Hematopoietic multipotent progenitor cell treated with erythropoietin and hydrocortisone succinate and interleukin-3 and kit ligand, for 6 days (in vitro differentiated cells): ENCODE measurements around the gene LPCAT2.

ENCODE experiments used
- DNase-seq: peaks from one replicate; pipeline ENCODE4 v3.0.0-alpha.2; 2015

LPCAT2 gene, protein sequence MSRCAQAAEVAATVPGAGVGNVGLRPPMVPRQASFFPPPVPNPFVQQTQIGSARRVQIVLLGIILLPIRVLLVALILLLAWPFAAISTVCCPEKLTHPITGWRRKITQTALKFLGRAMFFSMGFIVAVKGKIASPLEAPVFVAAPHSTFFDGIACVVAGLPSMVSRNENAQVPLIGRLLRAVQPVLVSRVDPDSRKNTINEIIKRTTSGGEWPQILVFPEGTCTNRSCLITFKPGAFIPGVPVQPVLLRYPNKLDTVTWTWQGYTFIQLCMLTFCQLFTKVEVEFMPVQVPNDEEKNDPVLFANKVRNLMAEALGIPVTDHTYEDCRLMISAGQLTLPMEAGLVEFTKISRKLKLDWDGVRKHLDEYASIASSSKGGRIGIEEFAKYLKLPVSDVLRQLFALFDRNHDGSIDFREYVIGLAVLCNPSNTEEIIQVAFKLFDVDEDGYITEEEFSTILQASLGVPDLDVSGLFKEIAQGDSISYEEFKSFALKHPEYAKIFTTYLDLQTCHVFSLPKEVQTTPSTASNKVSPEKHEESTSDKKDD

DNA sequence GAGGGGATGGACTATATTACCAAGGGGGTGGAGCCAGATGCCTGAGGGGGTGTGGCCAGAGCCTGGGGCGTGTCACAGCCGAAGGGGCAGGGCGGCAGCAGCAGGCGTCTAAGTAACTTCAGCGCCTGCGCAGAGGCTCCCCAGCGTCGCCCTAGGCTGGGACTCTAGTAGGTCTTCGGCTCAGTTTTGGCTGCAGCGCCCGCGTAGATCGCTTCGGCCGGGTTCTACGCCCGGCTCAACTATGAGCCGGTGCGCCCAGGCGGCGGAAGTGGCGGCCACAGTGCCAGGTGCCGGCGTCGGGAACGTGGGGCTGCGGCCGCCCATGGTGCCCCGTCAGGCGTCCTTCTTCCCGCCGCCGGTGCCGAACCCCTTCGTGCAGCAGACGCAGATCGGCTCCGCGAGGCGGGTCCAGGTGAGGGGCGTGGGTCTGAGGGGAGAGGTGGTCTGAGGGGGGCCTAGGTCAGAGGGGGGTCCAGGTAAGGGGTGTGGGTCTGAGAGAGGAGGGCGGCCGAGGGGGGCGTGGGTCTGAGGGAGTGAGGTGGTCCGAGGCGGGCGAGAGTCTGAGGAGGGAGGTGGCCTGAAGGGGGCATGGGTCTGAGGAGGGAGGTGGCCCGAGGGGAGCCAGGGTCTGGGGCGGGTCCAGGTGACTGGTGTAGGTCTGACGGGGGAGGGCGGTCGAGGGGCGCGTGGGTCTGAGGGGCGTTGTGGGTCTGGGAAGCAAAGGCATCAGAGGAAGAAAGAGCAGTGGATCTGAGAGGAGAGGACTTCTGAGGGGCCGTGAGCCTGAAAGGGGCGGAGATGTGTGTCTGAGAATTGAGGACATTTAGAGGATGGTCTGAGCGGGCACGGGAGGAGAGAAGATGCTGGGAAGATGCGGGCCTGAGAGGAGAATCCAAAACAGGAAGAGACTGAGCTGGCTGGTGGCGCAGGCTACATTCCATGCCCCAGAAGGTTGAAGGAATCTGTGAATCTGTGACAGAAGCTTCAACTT, at the start of gene LPCAT2:
TSS of gene LPCAT2 (plus strand) at position 132 of the 991 bp plus-strand sequence. CDS start at position 242, 110 bp downstream.
- peak; percentile 95 for DNase-seq

DNA sequence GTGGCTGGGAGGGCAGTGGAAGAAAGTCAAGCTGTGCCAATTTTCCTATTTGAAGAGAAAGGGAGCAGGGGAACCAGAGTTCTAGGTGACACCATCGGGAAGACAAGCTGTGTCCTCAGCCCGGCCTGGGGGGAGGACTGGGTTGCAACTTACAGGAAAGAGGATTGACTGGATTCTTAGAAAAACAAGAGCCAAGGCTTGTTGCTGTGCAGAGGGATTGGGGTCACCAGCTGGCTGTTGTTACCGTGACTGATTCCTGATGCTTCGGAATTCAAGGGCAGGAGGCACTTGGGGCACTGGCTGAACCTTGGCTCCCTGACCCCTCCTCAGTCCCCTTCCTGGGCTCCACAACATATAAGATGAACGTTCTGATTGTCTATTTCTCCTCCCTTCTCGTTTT, 46.6 kb upstream of the LPCAT2 start:
- no peak for DNase-seq

DNA sequence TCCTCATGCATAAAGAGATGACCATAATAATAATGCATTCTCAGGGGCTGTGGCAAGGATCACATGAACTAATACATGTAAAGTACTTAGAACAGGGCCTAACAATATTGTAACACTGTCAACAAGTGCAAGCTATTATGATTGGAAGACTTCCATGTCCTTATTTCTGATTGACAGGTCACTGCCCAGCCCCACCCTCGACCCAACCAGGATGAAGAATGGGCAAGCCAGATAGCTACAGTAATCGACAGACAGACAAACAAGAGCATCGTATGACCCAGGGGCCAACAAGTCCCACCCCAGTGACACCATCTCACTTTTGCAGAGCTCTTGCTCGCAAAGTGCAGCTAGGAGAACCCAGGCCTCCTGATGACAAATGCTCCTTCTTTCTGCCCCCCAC, 44.5 kb upstream of the LPCAT2 start:
- peak; percentile 31 for DNase-seq

DNA sequence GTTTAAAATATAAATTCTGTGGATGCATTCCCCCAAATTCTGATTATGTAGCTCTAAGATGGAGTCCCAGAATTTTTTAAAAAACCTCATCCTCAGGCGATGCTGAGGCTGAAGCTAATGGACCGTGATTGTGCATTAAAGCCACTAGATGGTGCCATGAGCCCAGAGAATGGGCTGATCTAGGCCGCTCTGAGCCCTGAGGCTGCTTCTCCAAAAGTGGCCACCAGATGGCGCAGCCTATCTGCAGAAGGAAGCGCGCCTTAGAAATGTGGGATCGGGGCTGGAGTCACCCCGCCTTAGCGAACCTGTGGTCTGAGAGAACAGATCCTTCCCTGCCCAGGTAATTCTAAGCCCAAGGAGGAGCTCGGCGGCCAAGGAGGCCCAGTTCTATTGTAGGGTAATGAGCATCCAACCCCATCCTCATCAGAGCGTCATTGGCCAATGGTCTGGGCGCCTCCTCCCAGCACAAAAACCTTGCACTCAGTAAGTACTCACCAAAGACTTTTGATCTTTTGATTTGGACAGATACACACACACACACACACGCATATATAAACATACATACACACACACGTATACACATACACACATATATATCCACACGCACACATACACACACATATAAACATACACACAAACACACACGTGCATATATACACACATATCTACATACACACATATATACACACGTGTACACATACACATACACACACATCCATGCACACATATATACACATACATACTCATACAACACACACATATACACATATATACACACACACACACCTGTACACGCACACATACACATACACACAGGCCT, 43.6 kb upstream of the LPCAT2 start:
- peak; percentile 95 for DNase-seq

DNA sequence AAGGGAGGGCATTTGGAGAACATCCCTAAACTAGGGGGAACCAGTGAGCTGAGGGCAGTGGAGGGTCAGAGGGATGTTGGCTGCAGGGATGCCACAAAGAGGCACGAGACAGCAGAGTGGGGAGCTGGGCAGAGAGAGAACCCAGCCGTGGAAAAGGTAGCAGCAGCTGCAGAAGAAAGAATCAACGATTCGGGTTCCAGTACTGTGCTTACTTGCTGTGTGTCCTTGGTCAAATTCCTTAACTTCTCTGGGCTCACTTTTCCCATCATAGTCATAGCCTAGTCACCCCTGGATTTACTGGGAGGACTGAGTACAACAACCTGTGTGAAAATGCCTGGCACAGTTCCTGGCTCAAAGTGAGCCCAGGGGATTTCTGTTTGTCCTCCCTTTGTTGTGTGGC, 42.7 kb upstream of the LPCAT2 start:
- no peak for DNase-seq

DNA sequence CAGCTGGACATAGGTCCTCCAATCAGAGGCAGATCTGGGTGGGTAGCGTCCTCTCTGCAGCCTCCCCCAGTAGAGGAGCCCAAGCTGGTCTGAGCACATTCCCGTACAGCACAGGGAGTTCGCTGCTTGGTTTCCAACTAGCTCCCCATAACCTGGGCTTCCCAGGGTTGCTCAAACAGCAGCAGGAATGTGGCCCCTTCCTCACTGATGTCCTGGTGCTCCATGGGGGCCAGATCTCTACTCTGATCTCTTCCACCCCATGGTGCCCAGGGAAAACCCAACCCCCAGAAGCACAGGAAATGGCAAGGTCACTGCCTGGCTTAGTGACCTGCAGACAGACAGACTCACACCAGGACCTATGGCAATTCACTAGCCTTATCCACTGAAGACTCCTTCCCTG, 41.0 kb upstream of the LPCAT2 start:
- no peak for DNase-seq

DNA sequence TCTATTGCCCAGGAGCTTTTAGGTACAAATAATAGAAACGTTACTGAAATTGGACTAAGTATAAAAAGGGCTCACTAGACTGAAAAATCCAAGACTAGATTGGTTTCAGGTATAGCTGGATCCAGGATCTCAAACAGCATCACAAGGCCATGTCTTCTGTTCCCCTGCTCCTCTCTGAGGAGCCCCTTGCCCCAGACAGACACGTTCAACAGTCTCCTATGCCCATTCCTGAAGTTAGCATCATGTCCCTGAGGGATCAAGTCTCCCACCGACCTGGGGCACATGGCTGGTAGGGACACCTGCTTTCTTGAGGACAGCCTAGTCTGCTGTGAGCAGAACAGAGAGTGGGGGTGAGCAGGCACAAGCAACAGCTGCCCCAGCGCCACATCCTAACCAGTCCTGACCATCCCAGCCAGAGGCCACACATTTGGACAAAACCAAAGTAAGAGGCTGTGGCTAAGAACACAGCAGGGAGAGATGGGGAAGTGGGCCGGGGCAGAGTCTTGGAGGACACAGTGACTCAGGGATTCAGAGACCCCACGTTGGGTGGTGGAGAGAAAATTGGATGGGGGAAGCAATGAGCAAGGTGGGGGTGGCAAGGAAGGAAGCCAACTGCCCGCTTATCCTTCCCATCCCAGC, 40.4 kb upstream of the LPCAT2 start:
- DNase-seq = no peak

DNA sequence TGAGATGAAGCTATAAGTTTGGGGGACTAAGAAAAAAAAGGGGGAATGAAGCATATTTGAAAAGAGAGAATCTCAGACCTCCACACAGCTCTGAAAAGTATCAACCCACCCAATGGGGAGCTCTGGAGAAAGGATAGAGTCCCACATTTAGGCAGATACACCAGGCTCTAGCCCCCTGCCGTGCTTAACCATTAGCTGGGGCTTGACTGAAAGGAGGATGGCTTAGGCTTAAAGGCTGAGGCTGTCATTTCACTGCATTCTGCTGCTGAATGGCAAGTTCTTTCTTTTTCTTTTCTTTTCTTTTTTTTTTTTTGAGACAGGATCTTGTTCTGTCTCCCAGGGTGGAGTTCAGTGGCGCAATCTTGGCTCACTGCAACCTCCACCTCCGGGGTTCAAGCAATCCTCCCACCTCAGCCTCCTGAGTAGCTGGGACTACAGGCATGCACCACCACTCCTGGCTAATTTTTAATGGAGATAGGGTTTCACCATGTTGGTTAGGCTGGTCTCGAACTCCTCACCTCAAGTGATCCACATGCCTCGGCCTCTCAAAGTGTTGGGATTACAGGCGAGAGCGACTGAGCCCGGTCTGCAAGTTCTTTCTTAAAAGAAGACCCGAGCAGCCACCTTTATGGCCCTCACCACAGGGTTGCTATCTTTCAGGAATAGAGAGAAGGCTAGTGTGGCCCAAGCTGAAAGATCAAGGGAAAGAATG, 38.9 kb upstream of the LPCAT2 start:
- no peak for DNase-seq

DNA sequence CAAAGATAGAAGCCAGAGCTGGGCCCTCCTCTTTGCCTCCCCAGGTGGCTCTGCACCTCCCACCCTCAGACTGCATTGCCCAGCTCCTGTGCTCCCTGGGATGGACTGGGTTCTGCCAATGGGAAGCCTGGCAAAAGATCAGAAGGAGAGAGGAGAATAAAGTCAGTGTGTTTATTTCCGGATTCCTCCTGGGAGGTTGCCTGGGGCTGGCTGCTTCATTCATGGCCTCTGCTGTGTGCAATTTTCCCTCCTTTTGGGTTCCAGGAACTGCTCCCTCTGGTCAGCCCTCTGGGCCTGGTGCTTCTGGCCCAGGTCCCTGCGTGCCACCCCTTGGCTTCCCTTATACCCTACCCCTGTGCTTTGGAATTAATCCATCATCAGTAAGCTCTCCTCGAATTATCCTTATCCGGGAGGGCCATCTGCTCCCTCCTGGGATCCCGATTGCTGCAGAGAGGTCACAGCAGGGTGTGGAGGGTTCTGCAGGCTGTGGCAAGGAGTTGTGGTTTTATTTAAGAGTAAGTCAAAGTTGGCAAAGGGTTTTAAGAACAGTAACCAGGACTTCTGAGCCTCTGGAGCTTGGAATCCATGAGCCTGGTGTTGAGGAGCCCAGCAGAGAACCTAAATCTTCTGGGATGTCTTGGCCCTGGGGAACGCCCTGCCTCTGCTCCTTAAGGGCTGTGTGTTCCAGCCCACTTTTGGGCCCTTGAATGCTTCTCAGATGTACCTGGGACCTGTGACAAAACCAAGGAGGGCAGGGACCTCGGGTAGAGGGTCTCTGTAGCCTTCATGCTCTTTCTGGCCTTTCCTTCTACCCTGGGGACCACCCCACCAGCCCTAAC, 38.1 kb upstream of the LPCAT2 start:
- no peak for DNase-seq

DNA sequence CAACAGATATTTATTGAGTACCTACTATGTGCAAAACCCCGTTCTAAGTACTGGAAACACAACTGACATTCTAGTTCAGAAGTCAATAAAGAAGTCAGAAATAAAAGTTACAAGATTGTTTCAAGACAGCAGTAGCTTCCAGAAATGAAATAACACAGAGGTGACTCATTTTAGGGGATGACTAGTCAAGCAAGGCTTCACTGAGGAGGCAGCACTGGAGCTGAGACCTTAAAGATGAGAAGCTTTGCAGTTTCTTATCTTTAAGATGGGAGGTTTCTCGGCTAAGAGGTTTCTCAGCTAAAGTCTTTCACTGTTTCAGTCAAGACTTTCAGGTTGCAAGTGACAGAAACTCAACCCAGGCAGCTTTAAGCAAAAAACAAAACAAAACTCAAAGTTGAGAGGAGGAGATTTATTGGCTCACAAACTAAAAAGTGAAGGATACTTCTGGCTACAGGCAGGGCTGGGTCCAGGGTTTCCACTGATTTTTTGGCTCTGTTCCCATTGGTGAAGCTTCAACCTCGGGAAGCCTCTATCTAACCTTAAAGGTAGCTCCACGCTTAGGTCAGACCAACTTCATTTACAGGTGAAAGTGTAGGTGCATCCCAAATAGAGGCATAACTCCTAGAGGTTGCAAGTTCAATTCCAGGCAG, 37.3 kb upstream of the LPCAT2 start:
- DNase-seq = no peak

DNA sequence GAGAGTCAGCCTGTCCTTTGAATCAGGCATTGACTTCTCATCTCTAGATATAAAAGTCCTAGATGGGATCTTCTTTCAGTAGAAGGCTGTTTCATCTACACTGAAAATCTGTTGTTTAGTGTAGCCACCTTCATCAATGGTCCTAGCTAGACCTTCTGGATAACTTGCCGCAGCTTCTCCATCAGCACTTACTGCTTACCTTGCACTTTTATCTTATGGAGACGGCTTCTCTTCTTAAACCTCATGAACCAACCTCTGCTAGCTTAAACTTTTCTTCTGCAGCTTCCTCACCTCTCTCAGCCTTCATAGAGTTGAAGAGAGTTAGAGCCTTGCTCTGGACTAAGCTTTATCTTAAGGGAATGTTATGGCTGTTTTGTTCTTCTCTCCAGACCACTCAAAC, 35.3 kb upstream of the LPCAT2 start:
- DNase-seq = no peak

DNA sequence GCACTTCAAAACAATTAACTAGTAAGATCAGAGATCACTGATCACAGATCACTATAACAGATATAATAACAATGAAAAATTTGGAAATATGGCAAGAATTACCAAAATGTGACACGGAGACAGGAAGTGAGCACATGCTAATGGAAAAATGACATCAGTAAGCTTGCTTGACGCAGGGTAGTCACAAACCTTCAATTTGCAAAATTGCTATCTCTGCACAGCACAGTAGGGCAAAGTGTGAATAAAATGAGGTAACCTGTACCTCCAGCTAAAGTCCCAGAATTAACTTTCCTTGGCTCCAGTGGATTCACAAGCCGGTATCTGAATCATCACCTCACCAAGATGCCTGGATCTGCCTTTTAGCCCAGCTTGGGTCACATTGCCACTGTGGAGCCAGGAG, 34.1 kb upstream of the LPCAT2 start:
- no peak for DNase-seq

DNA sequence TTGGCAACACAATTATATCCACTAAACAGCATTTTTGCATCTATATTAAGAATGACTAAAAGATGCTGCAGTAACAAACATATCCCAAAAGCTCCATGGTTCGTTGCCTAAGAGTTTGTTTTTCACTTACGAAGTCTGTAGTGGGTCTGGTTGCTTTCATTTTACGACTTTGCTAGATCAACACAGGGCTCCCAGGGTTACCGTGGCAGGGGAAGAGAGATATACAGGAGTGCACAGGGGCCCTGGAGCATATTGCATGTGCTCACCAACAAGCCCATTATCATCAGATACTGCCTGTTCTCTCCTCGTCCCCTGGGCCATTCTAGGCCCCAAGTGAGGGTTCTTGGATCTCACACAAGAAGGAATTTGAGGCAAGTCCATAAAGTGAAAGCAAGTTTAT, 33.0 kb upstream of the LPCAT2 start:
- no peak for DNase-seq

DNA sequence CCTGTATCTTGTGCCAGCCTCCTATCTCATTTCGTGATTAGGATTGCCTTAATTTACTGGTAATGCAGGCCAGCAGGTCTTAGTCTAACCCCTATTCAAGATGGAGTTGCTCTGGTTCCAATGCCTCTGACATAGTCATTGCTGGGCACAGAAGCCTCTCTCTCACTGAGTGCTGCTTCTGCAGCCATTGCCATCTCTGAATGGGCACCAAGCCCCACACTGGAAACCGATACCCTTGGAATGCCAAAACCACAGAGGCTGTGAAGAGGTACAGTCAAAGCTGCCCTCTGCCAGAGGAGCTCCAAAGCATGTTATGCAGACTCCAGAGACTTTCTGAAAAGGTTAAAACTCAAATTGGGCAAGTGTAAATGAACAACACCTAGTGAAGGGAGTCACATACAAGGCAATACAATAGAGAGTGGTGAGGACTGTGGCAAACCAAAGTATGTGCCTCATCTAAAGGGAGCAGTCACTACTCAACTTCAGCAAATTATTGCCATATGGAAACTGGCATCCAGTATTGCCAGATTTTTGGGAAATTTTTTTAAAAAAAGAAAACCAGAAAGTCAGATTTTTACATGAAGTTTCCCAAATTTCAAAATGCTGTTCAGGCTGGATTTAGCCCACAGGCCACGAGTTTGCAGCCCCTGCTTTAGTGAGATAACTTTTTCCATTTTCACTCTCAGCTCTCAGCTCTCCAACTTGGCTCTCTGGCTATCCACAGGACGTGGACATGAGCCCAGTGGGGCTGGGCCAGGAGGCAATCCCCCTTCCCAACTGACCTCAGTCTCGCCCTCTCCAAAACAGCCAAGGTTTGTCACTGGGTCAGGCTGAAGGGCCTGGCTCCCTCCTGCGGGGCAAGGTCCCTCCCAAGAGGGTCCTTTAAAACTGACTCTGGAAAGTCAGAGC, 32.0 kb upstream of the LPCAT2 start:
- DNase-seq = no peak

DNA sequence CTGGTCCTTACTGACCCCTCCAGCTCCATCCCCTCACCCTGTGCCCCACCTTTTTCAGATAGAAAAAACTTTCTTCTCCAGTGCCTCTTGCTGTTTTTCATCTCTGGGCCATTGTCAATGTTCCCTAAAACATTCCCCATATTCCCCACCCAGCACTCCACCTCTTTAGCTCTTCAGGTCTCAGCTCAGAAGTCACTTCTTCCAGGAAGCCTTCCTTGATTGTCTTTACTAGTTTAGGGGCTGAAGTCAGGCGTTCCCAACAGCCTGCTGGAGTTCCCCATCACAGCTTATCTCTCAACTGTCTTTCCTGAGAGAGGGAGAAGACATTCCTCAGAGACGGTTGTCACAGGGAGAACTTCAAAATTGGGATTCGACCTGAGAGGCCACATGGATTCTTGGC, 31.1 kb upstream of the LPCAT2 start:
- DNase-seq = no peak

DNA sequence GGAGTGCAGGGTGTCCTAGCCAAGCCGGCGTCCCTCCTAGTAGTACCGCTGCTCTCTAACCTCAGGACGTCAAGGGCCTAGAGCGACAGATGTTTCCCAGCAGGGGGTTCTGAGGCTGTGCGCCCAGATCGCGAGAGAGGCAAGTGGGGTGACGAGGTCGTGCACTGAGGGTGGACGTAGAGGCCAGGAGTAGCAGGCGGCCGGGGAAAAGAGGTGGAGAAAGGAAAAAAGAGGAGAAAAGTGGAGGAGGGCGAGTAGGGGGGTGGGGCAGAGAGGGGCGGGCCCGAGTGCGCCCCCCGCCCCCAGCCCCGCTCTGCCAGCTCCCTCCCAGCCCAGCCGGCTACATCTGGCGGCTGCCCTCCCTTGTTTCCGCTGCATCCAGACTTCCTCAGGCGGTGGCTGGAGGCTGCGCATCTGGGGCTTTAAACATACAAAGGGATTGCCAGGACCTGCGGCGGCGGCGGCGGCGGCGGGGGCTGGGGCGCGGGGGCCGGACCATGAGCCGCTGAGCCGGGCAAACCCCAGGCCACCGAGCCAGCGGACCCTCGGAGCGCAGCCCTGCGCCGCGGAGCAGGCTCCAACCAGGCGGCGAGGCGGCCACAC, 29.9 kb upstream of the LPCAT2 start, which contains the start of gene MMP2:
TSS of gene MMP2 (plus strand) at position 372 of the 603 bp plus-strand sequence. CDS start 282 bp downstream, outside the sequence.
- peak; percentile 38 for DNase-seq

DNA sequence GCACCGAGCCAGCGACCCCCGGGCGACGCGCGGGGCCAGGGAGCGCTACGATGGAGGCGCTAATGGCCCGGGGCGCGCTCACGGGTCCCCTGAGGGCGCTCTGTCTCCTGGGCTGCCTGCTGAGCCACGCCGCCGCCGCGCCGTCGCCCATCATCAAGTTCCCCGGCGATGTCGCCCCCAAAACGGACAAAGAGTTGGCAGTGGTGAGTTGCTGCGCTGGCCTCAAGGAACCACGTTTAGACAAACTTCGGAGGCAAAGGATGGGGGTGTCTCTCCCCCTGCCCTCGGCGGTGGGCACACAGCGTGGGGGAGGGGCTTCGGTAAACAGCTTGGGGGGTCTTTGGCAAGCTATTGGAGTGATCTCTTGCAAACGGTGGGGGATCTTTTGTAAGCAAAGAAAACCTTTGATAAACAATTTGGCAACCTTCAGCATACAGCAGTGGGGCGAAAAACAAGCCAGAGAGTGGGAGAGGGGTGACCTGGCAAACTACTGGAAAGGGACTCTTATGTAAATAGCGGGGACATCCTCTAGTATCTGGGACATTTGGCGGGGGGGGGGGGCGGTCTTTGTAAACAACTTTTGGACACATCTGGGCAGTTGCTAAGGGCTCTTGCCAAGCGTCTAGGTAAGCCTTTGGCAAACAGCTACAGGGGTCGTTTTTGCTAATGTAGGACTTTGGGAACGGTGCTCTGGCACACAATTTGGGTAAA, 29.3 kb upstream of the LPCAT2 start:
- DNase-seq = no peak
